HG03432 (cell line): ENCODE results near the gene IFT25.
"Not testable (repeated sequence)": the region's sequence is repeated elsewhere in the genome, so short reads cannot be mapped to it uniquely, and the experiment has no call there.

Source experiments
- ATAC-seq: cut with Tn5 transposase; IDR thresholded peaks from one replicate; pipeline ENCODE4 v1.9.1; 2021; ENCODE audit warnings: mild to moderate bottlenecking, moderate library complexity; ENCODE audit not compliant: unreplicated experiment

IFT25 gene

GRCh38 chr1:53945433-53946251 lies at the start of gene IFT25:
TSS of gene IFT25 (minus strand) at chr1:53945699. CDS start at chr1:53940082, 5,617 bp downstream.
- ATAC-seq, result peak; percentile 73

- ATAC-seq, result not testable (repeated sequence)
These were observed 49.0 kb upstream of the IFT25 start for GRCh38 chr1:53994516-53994915.

GRCh38 chr1:53992085-53992874 lies 46.8 kb upstream of the IFT25 start:
- ATAC-seq, result no peak

GRCh38 chr1:53987880-53988279 lies 42.4 kb upstream of the IFT25 start:
- no peak for ATAC-seq

DNA sequence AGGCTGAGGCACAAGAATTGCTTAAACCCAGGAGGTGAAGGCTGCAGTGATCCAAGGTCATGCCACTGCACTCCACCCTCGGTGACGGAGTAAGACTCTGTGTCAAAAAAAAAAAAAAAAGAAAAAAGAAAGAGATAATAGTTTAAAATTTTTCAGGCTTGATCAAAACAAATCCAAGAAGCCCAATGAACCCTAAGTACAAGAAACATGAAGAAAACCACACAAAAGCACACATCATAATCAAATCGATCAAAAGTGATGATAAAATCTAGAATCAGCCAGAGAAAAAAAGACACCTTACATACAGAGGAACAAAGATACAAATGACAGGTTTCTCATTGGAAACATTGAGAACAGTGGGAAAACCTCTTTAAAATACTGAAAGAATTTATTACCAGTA lies 41.0 kb upstream of the IFT25 start:
- ATAC-seq, result no peak

GRCh38 chr1:53984726-53985125 lies 39.2 kb upstream of the IFT25 start:
- no peak for ATAC-seq

GRCh38 chr1:53982763-53983104 lies 37.2 kb upstream of the IFT25 start:
- ATAC-seq, result no peak

- no peak for ATAC-seq
These were observed 36.7 kb upstream of the IFT25 start for GRCh38 chr1:53982034-53982762.

DNA sequence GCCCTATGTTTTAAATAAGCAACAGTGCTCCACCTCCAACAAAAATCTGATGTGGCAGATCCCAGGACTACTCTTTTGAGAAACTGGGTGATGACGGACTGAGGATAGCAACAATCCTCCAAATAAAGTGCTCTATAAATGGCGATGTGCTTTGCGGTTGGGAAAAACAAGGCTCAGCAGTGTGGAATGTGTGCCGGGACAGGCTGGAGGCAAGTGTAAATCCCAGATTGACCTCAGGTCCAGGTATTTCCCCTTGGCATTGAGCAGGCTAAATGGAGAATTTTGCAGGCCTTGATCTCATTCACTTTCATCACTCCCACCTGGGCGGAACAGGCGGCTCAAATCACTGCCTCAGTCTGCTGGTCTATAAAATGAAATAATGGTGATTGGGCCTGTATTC lies 35.7 kb upstream of the IFT25 start:
- no peak for ATAC-seq

DNA sequence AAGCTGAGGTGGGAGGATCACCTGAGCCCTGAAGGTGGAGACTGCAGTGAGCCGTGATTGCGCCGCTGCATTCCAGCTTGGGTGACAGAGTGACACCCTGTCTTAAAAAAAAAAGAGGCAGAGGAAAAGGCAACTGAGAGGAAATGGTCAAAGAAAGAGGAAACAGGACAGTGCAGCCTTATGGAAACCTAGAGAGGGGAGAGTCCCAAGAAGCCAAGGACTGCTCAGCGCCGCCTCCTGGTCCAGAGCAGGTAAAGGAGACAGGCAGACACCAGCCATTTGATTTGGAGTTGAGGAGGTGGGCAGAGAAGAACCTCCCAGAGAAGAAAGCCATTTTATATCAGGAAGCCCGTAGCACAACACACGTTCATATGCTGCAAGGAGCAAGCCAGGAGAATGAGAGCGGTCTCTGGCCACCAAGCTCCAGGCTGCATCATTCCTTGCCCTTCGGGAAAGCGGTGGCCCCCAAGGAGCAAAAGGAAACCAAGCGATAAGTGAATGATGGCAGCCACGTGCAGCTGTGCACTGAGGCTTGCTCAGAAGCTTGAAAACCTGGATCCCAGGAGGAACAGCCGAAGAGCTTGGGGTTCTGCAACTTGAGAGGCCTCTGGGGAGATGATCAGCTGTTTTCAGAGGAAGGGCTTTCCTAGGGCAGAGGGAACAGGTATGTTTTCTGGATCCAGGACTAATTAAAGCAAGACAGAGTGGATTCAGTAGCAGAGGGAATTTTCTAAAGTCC lies 34.4 kb upstream of the IFT25 start:
- no peak for ATAC-seq

DNA sequence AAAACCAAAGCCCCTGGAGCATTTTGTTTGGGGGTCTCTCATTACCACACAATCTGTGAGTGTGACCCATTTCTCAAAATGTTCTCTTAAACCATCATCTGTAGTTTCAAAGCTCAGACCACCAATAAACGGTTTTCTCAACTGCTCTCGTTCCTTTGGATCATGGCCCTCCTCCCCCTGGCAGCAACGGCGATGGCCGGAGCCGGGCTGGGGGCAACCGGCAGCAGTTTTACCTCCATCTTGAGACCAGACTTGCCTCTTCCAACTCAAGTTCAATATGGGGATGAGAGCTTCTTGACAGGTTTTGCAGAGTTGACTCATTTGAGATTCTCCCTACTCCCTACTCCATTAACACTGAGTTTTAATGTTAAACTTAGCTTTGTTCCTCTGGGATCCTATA lies 30.4 kb upstream of the IFT25 start:
- no peak for ATAC-seq

GRCh38 chr1:53971718-53972117 lies 26.2 kb upstream of the IFT25 start:
- ATAC-seq, result no peak

DNA sequence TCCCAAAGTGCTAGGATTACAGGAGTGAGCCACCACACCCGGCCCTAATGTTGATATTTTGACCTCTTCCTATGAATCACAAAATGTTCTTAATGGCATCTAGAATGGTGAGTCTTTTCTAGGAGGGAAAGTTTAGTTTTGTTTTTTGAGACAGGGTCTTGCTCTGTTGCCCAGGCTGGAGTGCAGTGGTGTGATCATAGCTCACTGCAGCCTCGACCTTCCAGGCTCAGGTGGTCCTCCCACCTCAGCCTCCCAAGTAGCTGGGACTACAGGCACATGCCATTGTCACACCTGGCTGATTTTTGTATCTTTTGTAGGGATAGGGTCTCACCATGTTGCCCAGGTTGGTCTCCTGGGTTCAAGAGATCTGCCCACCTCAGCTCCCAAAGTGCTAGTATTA lies 23.8 kb upstream of the IFT25 start:
- not testable (repeated sequence) for ATAC-seq

DNA sequence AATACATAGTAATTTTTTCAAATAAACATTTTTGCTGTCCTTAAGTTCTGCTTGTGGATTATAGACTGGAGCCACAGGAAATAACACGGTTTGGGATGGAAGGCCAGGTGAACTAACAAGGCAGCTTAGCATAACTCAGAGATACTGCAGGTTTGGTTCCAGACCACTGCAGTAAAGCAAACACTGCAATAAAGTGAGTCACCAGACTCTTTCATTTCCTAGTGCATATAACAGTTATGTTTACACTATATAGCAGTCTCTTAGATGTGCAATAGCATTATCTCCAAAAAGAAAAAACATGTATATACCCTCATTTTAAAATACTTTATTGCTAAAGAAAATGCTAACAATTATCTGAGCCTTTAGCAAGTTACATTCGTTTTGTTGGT lies 22.6 kb upstream of the IFT25 start:
- ATAC-seq, result no peak

GRCh38 chr1:53967409-53968124 lies 22.1 kb upstream of the IFT25 start:
- no peak for ATAC-seq

DNA sequence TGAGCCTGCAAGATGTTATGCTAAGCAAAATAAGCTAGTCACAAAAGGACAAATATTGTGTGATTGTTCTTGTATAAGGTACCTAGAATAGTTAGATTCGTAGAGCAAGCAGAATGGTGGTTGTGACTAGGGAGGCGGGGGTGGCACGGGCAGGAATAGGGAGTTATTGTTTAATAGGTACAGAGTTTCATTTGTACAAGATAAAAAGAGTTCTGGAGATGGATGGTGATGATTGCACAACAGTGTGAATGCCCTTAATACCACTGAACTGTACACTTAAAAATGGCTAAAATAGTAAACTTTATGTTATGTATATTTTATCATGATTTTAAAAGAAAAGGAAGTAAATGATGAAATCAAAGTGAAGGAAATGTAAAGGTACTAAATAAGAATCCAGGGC lies 21.3 kb upstream of the IFT25 start:
- ATAC-seq, result no peak

DNA sequence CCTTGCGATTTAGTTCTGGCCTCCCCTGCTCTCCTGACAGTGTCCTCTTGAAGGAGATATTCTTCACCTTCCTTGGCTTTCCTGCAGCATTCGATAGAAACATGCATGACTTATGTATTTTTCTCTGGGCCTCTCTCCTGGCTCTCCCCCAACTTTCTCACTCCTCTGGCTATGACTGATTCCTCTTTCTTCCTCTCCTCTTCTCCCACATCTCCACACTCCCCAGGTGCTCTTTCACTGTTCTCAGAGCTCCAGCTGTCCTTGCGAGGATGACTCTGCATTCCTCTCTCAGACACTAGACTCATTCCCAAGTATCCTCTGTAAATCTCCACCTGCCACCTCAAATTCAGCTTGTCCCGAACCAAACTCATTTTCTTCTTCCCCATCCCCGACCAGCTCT lies 18.6 kb upstream of the IFT25 start:
- ATAC-seq, result no peak

- ATAC-seq, result no peak
These were observed 18.0 kb upstream of the IFT25 start for GRCh38 chr1:53963460-53963859.

GRCh38 chr1:53962395-53962794 lies 16.9 kb upstream of the IFT25 start:
- ATAC-seq, result no peak

DNA sequence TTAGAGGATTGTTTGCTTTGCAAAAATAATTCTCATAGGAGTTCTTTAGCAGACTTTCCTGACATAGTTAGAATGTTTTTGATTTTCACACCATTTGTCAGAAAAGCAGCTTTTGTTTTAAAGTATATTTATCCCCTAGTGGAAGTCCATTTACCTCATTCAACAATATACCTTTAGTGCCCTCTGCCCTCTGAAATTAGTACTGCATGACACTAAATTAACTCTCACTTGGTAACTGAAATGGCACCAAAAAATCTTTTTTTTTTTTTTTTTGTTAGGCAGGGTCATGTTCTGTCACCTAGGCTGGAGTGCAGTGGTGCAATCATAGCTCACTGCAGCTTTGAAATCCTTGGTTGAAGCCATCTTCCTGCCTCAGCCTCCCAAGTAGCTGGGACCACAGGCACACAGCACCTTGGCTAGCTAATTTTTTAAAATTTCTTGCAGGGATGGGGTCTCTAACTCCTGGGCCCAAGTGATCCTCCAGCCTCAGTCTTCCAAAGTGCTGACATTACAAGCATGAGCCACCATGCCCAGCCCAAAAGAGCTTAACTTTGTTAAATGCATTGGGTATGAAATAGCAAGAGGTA lies 14.3 kb upstream of the IFT25 start:
- ATAC-seq, result no peak
